IPS-15b (cell line): ENCODE results near the gene LRRC9.

ENCODE experiments used
- H3K27me3 ChIP-seq: one replicate; pipeline ENCODE4 v1.6.1; 2013; ENCODE audit warnings: low read length; ENCODE audit not compliant: control insufficient read depth, insufficient read depth
- H3K36me3 ChIP-seq: one replicate; pipeline ENCODE4 v1.6.1; 2013; ENCODE audit warnings: low read length; ENCODE audit not compliant: control insufficient read depth, insufficient read depth
- H3K4me1 ChIP-seq: one replicate; pipeline ENCODE4 v1.6.1; 2013; ENCODE audit warnings: mild to moderate bottlenecking, low read length; ENCODE audit not compliant: control insufficient read depth, insufficient read depth
- H3K4me3 ChIP-seq: one replicate; pipeline ENCODE4 v1.5.1; 2013; ENCODE audit warnings: low read depth, low read length
- H3K9ac ChIP-seq: one replicate; pipeline ENCODE4 v1.6.1; 2013; ENCODE audit warnings: low read depth, mild to moderate bottlenecking, low read length
- H3K9me3 ChIP-seq: one replicate; pipeline ENCODE4 v1.6.1; 2013; ENCODE audit warnings: mild to moderate bottlenecking, low read length; ENCODE audit not compliant: control insufficient read depth, insufficient read depth

The LRRC9 gene

DNA sequence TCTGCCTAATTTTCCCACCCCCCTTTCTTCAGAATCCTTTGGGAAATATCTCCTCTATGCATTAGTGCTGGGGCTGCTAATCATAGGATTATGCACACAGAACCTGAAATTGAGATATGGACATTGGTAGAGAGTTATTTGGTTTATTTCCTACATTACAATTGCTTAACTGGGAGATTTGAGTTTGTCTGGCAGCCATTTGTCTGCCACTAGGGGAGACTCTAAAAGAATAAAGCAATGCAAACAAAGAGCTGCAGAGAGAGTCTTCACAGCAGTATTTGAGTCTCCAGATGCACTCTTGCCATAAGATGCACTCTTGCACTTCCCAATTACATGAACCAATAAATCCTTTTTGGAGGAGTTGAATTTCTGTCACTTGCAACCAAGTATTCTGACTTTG is 159.8 kb downstream of the LRRC9 start:
- no peak overlapping the region for H3K9ac ChIP-seq
- no peaks in the 10 kb centered on the region for H3K36me3 ChIP-seq
- H3K9me3 ChIP-seq, result no peaks in the 10 kb centered on the region
- H3K27me3 ChIP-seq, result no peaks in the 10 kb centered on the region
- H3K4me3 ChIP-seq, result no peak overlapping the region
- H3K4me1 ChIP-seq, result peaks cover 5% of the 10 kb centered on the region

- H3K9me3 ChIP-seq, result no peaks in the 10 kb centered on the region
- no peaks in the 10 kb centered on the region for H3K27me3 ChIP-seq
- no peak overlapping the region for H3K9ac ChIP-seq
- no peaks in the 10 kb centered on the region for H3K36me3 ChIP-seq
- H3K4me3 ChIP-seq, result no peak overlapping the region
- H3K4me1 ChIP-seq, result peaks cover under 1% of the 10 kb centered on the region
Observed at GRCh38 chr14:60085085-60085484, 165.1 kb downstream of the LRRC9 start.

- no peaks in the 10 kb centered on the region for H3K27me3 ChIP-seq
- no peaks in the 10 kb centered on the region for H3K36me3 ChIP-seq
- no peaks in the 10 kb centered on the region for H3K4me1 ChIP-seq
- no peak overlapping the region for H3K9ac ChIP-seq
- H3K4me3 ChIP-seq, result no peak overlapping the region
- H3K9me3 ChIP-seq, result no peaks in the 10 kb centered on the region
Observed at GRCh38 chr14:60085693-60086092, 165.7 kb downstream of the LRRC9 start.

GRCh38 chr14:60087668-60088067 is 167.7 kb downstream of the LRRC9 start:
- H3K4me1 ChIP-seq, result no peaks in the 10 kb centered on the region
- H3K36me3 ChIP-seq, result no peaks in the 10 kb centered on the region
- H3K27me3 ChIP-seq, result no peaks in the 10 kb centered on the region
- no peak overlapping the region for H3K9ac ChIP-seq
- H3K4me3 ChIP-seq, result no peak overlapping the region
- no peaks in the 10 kb centered on the region for H3K9me3 ChIP-seq

GRCh38 chr14:60089221-60089620 is 169.3 kb downstream of the LRRC9 start:
- Histone ChIP-seq H3K27me3 (no peaks in the 10 kb centered on the region), H3K4me3 (no peak overlapping the region), H3K9ac (no peak overlapping the region), H3K4me1 (peaks cover 8% of the 10 kb centered on the region), H3K36me3 (no peaks in the 10 kb centered on the region), H3K9me3 (no peaks in the 10 kb centered on the region)

- peaks cover 17% of the 10 kb centered on the region for H3K4me1 ChIP-seq
- no peaks in the 10 kb centered on the region for H3K27me3 ChIP-seq
- H3K36me3 ChIP-seq, result no peaks in the 10 kb centered on the region
- H3K4me3 ChIP-seq, result peak overlapping the region; percentile 92
- no peaks in the 10 kb centered on the region for H3K9me3 ChIP-seq
- peak overlapping the region; percentile 76 for H3K9ac ChIP-seq
Observed at GRCh38 chr14:60090864-60091519, 171.0 kb downstream of the LRRC9 start.

GRCh38 chr14:60091550-60092525 is 171.9 kb downstream of the LRRC9 start, which contains the start of gene PCNX4:
PCNX4 (plus strand) TSS chr14:60091923; CDS start chr14:60107639, 15,716 bp downstream.
- H3K9me3 ChIP-seq, result no peaks in the 10 kb centered on the region
- no peaks in the 10 kb centered on the region for H3K36me3 ChIP-seq
- peaks cover 17% of the 10 kb centered on the region for H3K4me1 ChIP-seq
- peak within 1 kb of the TSS; percentile 76 for H3K9ac ChIP-seq
- no peaks in the 10 kb centered on the region for H3K27me3 ChIP-seq
- peak within 1 kb of the TSS; percentile 92 for H3K4me3 ChIP-seq

GRCh38 chr14:60092526-60092920 is 172.6 kb downstream of the LRRC9 start:
- Histone ChIP-seq H3K4me3 (peak overlapping the region; percentile 92), H3K36me3 (peaks cover 2% of the 10 kb centered on the region), H3K4me1 (peaks cover 17% of the 10 kb centered on the region), H3K9ac (peak overlapping the region; percentile 76), H3K27me3 (no peaks in the 10 kb centered on the region), H3K9me3 (no peaks in the 10 kb centered on the region)

DNA sequence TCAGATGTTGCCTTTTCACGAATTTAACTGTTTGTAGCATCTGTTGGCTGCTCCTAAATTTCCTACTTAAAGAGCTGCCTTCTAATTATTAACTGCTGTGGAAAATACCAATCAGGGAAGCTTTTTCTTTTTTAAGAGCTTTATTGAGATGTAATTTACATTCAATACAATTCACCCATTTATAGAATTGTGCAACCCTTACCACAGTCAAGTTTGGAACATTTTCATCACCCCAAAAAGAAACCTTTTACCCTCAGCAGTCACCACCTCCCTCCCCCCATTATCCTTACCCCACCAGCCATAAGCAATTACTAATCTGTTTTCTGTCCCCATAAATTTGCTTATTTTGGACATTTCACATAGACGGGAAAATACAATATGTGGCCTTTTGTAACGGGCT is 173.1 kb downstream of the LRRC9 start:
- H3K9ac ChIP-seq, result peak overlapping the region; percentile 76
- H3K9me3 ChIP-seq, result no peaks in the 10 kb centered on the region
- H3K36me3 ChIP-seq, result peaks cover 2% of the 10 kb centered on the region
- H3K4me1 ChIP-seq, result peaks cover 17% of the 10 kb centered on the region
- H3K4me3 ChIP-seq, result peak overlapping the region; percentile 92
- no peaks in the 10 kb centered on the region for H3K27me3 ChIP-seq

- Histone ChIP-seq H3K4me1 (peaks cover 17% of the 10 kb centered on the region), H3K9me3 (no peaks in the 10 kb centered on the region), H3K4me3 (peak overlapping the region; percentile 92), H3K36me3 (peaks cover 2% of the 10 kb centered on the region), H3K9ac (no peak overlapping the region), H3K27me3 (no peaks in the 10 kb centered on the region)
Observed at GRCh38 chr14:60093606-60094005, 173.7 kb downstream of the LRRC9 start.

- Histone ChIP-seq H3K4me1 (peaks cover 17% of the 10 kb centered on the region), H3K4me3 (peak overlapping the region; percentile 11), H3K9ac (no peak overlapping the region), H3K27me3 (no peaks in the 10 kb centered on the region), H3K36me3 (peaks cover 2% of the 10 kb centered on the region), H3K9me3 (no peaks in the 10 kb centered on the region)
Observed at GRCh38 chr14:60094306-60094897, 174.5 kb downstream of the LRRC9 start.
